K562 (cell line): ENCODE data around the gene NRAP. TPM values are rescaled to one million over a fixed set of nuclear protein-coding genes. Genes with fewer than 3 reads are reported as not detected.

Experiments
- E2F6 ChIP-seq, 2 experiments: IDR thresholded peaks; 2 replicates each; pipeline ENCODE4 v1.6.1; 2011; ENCODE audit warnings: borderline replicate concordance in 1 of 2, control low read depth in 1 of 2, low read depth in 1 of 2, low read length in 1 of 2, mild to moderate bottlenecking in 1 of 2, mixed read lengths in 1 of 2, moderate library complexity in 1 of 2; ENCODE audit not compliant: insufficient read depth in 1 of 2, insufficient read length in 1 of 2, poor library complexity in 1 of 2, severe bottlenecking in 1 of 2; ENCODE audit errors: extremely low read depth in 1 of 2
- HNRNPH1 ChIP-seq: fragments of 200-400 bp; formaldehyde crosslinking; optimal IDR thresholded peaks from 2 replicates; pipeline ENCODE3; 2017; ENCODE audit warnings: low read depth, mild to moderate bottlenecking, low read length, moderate library complexity
- NCOA2 ChIP-seq, 2 experiments: fragments of 450-650 bp; IDR thresholded peaks; 2 replicates each; pipeline ENCODE4 v1.6.1; 2018; ENCODE audit warnings: mild to moderate bottlenecking in 2 of 2, moderate library complexity in 1 of 2; ENCODE audit not compliant: partially characterized antibody in 2 of 2
- REST ChIP-seq, 2 experiments: fragments of 450-650 bp; formaldehyde crosslinking in 1 of 2; IDR thresholded peaks; 2 replicates each; pipeline versions ENCODE4 v1.4.0 to v1.6.1; 2014 to 2020; ENCODE audit warnings: mild to moderate bottlenecking in 2 of 2, borderline replicate concordance in 1 of 2, low read depth in 1 of 2
- STAG1 ChIP-seq: sonication (generic); formaldehyde crosslinking; IDR thresholded peaks from 2 replicates; pipeline ENCODE4 v1.5.0; 2020; ENCODE audit warnings: missing genetic modification reagents, borderline replicate concordance
- polyA plus RNA-seq, 8 experiments: library from polyadenylated mRNA; depleted of rRNA in 4 of 8; stranded (reverse) in 5 of 8; unstranded in 3 of 8; fragments of >200 nt; fragmentation: Nextera tagmentation in 2 of 8; fragmentation: Illumina TruSeq in 1 of 8; extraction: Ambion mirVana in 2 of 8; extraction: Trizol in 1 of 8; gene quantifications; 2 replicates each; pipeline versions ENCODE4 v1.2.1 to v1.2.3, GENCODE V29; 2011 to 2014; ENCODE audit warnings: inconsistent platforms in 1 of 8, missing spikeins in 1 of 8
- total RNA-seq, 7 experiments: library from RNA; depleted of rRNA in 6 of 7; stranded (reverse); fragments of >200 nt in 6 of 7; fragmentation: Illumina TruSeq in 2 of 7; extraction: Trizol in 2 of 7; gene quantifications; 2 replicates each; pipeline versions ENCODE4 v1.2.1 to v1.2.3, GENCODE V29; 2011 to 2021; ENCODE audit warnings: low replicate concordance in 1 of 7

The NRAP gene
- total and polyA plus RNA-seq, 9 of the 15 experiments (the other 6 are each of a cell fraction or from before 2014, with no cell fraction given), result not detected

DNA sequence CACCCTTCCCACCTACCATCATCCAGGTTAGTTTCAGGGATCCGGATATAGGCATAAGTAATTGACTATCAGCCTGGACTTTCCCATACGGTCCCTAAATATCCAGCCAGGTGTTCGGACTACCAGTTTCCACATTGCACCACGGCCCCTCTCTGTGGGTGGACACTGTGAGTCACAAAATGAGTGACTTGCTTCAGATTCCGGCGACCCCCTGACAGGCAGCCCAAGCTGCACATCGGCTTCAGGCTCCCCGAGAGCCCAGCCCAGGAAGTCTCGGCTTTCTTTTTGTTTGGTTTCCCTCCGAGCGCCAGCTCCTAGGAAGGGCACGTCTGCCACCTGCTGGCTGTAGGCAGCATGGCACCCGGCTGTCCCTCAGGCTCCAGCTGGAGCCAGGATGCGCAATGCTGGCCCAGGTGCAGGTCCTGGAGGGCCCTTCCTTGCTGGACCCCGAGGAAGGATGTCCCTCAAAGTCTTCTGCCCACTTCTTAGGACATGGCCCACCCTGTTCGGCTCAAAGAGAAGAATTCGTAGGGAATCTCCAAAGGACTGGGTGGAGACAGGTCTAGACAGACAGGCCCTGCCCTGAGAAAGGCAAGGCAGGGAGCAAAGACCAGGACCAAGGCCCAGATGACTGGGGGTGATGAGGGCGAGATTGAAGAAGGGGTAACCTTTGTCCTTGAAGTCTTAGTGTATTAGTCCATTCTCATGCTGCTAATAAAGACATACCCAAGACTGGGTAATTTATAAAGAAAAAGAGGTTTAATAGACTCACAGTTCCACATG lies 100.3 kb downstream of the NRAP start (continued):
- TF ChIP-seq HNRNPH1 (no peak), REST (IDR thresholded peaks at IDR 0.05; ENCODE audit: borderline replicate concordance) (peak; percentile 65), REST (CRISPR knock-in tag; IDR thresholded peaks at IDR 0.05; ENCODE audit: low read depth) (no peak), STAG1 (CRISPR knock-in tag) (peak; percentile 60; the same call in 1 of the 2 replicates), E2F6 (IDR thresholded peaks at IDR 0.05; ENCODE audit: borderline replicate concordance in 1 of 2, extremely low read depth in 1 of 2, insufficient read depth in 1 of 2, insufficient read length in 1 of 2, low read depth in 1 of 2, low read length in 1 of 2, poor library complexity in 1 of 2, severe bottlenecking in 1 of 2) (peak in 1 of 2 experiments; percentile 44), NCOA2 (IDR thresholded peaks at IDR 0.05; ENCODE audit: partially characterized antibody in 2 of 2) (peak in 1 of 2 experiments; percentile 77)
